ENCODE data around the gene ERCC6. TPM values are rescaled to one million over a fixed set of nuclear protein-coding genes. Genes with fewer than 3 reads are reported as not detected.

The ERCC6 gene
- total and polyA plus RNA-seq, 7 donors, result 2.7 to 19.3 (median 11.5) TPM

GRCh38 chr10:49527061-49527460, 11.9 kb downstream of the ERCC6 start:
- H3K36me3 ChIP-seq (ENCODE audit: insufficient read depth in 1 of 2, low read depth in 1 of 2), result peaks cover 6 to 95% of the 10 kb centered on the region in 2 donors
- H3K9me3 ChIP-seq, result no peaks in the 10 kb centered on the region
- TF ChIP-seq CTCF (IDR thresholded peaks at IDR 0.05), result no peak
- DNase-seq (no peak), ATAC-seq (no peak)
- intact Hi-C loops (cut with DNase I), result no loop called here
- no peak overlapping the region for H3K27ac ChIP-seq
- no peaks in the 10 kb centered on the region for H3K4me1 ChIP-seq
- no peak overlapping the region for H3K4me3 ChIP-seq
- no peaks in the 10 kb centered on the region for H3K27me3 ChIP-seq (ENCODE audit: insufficient read depth in 3 of 3, low read length in 2 of 3)
- 86 to 94% (median 93%) methylated on average over 2 of the region's 2 CpGs for WGBS, 3 donors

GRCh38 chr10:49526619-49527018, 12.3 kb downstream of the ERCC6 start:
- 67 to 90% (median 69%) methylated on average over 2 of the region's 2 CpGs for WGBS, 3 donors
- TF ChIP-seq CTCF (IDR thresholded peaks at IDR 0.05), result no peak
- Histone ChIP-seq H3K4me1 (no peaks in the 10 kb centered on the region), H3K9me3 (no peaks in the 10 kb centered on the region), H3K27ac (no peak overlapping the region), H3K4me3 (no peak overlapping the region), H3K27me3 (ENCODE audit: insufficient read depth in 3 of 3, low read length in 2 of 3) (no peaks in the 10 kb centered on the region), H3K36me3 (ENCODE audit: insufficient read depth in 1 of 2, low read depth in 1 of 2) (peaks cover 4 to 95% of the 10 kb centered on the region in 2 donors)
- DNase-seq (no peak), ATAC-seq (no peak)
- intact Hi-C loops (cut with DNase I), result no loop called here

- no peak for TF ChIP-seq CTCF (IDR thresholded peaks at IDR 0.05)
- Histone ChIP-seq H3K4me1 (peaks cover 12% of the 10 kb centered on the region), H3K27me3 (ENCODE audit: insufficient read depth in 3 of 3, low read length in 2 of 3) (no peaks in the 10 kb centered on the region), H3K27ac (no peak overlapping the region), H3K9me3 (no peaks in the 10 kb centered on the region), H3K4me3 (no peak overlapping the region), H3K36me3 (ENCODE audit: insufficient read depth in 1 of 2, low read depth in 1 of 2) (peaks cover 0 to 80% of the 10 kb centered on the region in 2 donors)
- DNase-seq (no peak), ATAC-seq (no peak)
- WGBS, 3 donors, result 94 to 95% (median 95%) methylated on average over 7 of the region's 7 CpGs
- intact Hi-C loops (cut with DNase I), result loop anchor here in 1 of 2 donors (5.0 kb wide), 1 partner anchor 547 kb away; no protein-coding TSS in a partner anchor
Measured at GRCh38 chr10:49524496-49524895, 14.4 kb downstream of the ERCC6 start.

GRCh38 chr10:49523301-49523700, 15.6 kb downstream of the ERCC6 start:
- peaks cover 0 to 69% of the 10 kb centered on the region in 2 donors for H3K36me3 ChIP-seq (ENCODE audit: insufficient read depth in 1 of 2, low read depth in 1 of 2)
- intact Hi-C loops (cut with DNase I), result loop anchor here in 1 of 2 donors (5.0 kb wide), 1 partner anchor 546 kb away; no protein-coding TSS in a partner anchor
- no peak for ATAC-seq
- H3K9me3 ChIP-seq, result no peaks in the 10 kb centered on the region
- no peak for TF ChIP-seq CTCF (IDR thresholded peaks at IDR 0.05)
- H3K4me1 ChIP-seq, result peaks cover 15% of the 10 kb centered on the region
- no peaks in the 10 kb centered on the region for H3K27me3 ChIP-seq (ENCODE audit: insufficient read depth in 3 of 3, low read length in 2 of 3)
- 10 to 44% (median 18%) methylated on average over 1 of the region's 1 CpG for WGBS, 3 donors
- DNase-seq, result no peak
- H3K4me3 ChIP-seq, result no peak overlapping the region
- H3K27ac ChIP-seq, result no peak overlapping the region

- ATAC-seq (no peak), DNase-seq (no peak)
- no peak overlapping the region for H3K4me3 ChIP-seq
- TF ChIP-seq CTCF (IDR thresholded peaks at IDR 0.05), result no peak
- intact Hi-C loops (cut with DNase I), result loop anchor here in 1 of 2 donors (5.0 kb wide), 1 partner anchor 544 kb away; no protein-coding TSS in a partner anchor
- 70 to 91% (median 83%) methylated on average over 4 of the region's 4 CpGs for WGBS, 3 donors
- H3K36me3 ChIP-seq (ENCODE audit: insufficient read depth in 1 of 2, low read depth in 1 of 2), result peaks cover 0 to 59% of the 10 kb centered on the region in 2 donors
- H3K27ac ChIP-seq, result no peak overlapping the region
- H3K27me3 ChIP-seq (ENCODE audit: insufficient read depth in 3 of 3, low read length in 2 of 3), result no peaks in the 10 kb centered on the region
- no peaks in the 10 kb centered on the region for H3K9me3 ChIP-seq
- peaks cover 15% of the 10 kb centered on the region for H3K4me1 ChIP-seq
Measured at GRCh38 chr10:49521062-49521461, 17.9 kb downstream of the ERCC6 start.

All from psoas muscle (tissue), 8 donors.